HG03045 (cell line): ENCODE data around the gene DHRS2.
"Not testable (repeated sequence)": the region's sequence is repeated elsewhere in the genome, so short reads cannot be mapped to it uniquely, and the experiment has no call there.

ENCODE experiments used
- ATAC-seq: cut with Tn5 transposase; IDR thresholded peaks from one replicate; pipeline ENCODE4 v1.9.1; 2021; ENCODE audit warnings: mild to moderate bottlenecking, moderate library complexity; ENCODE audit not compliant: unreplicated experiment

DHRS2 gene

GRCh38 chr14:23675906-23676305 lies 39.7 kb downstream of the DHRS2 start:
- no peak for ATAC-seq

DNA sequence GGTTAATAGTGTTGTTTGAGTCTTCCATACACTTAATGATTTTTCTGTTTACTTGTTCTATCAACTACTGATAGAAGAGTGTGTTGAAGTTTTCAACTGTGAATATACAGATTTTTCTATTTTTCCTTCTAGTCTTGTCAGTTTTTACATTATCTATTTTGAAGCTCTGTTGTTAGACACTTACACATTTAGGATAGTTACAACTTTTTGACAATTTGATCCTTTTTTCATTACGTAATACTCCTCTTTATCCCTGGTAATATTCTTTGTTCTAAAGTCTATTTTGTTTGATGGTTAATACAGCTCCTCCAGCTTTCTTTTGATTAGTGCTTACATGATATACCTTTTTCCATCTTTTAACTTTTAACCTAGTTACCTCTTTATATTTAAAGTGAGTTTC lies 45.2 kb downstream of the DHRS2 start:
- ATAC-seq, result no peak

- not testable (repeated sequence) for ATAC-seq
Observed at GRCh38 chr14:23689709-23690514, 53.7 kb downstream of the DHRS2 start.

GRCh38 chr14:23692416-23692815 lies 56.3 kb downstream of the DHRS2 start:
- no peak for ATAC-seq

DNA sequence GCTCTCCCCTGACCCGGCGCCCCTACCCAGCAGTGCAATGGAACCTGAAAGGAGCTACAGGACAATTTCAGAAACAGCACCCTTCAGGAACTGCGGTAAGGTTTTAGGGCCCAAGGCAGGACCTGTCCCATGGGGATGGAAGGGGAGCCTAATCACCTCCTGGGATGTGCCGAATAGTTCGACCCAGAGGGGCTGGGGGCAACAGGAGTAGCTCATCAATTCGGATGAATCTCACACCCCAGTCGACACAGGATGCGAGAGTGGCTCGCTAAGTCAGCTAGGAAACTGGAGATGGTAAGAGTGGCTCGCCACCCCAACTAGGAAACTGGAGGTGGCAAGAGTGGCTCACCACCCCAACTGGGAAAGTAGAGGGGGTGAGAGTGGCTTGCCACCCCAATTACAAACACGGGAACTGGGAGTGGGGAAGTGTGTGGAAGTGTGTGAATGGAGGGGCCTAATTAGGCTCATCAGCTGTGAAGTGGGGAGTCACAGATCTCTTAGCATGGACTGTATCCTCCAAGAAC lies 57.1 kb downstream of the DHRS2 start:
- ATAC-seq, result no peak

- no peak for ATAC-seq
Observed at GRCh38 chr14:23694085-23694948, 58.2 kb downstream of the DHRS2 start.
